Colonic mucosa (tissue), 4 donors: ENCODE data around the gene DNLZ. TPM values are rescaled to one million over a fixed set of nuclear protein-coding genes. Genes with fewer than 3 reads are reported as not detected.

Source experiments
- DNase-seq: peaks from one replicate; pipeline ENCODE4 v3.0.0-alpha.2; 2020
- H3K27ac ChIP-seq: fragments of 200-600 bp; one replicate; pipeline ENCODE4 v1.8.0; 2021
- H3K27me3 ChIP-seq: fragments of 200-600 bp; one replicate; pipeline ENCODE4 v1.8.0; 2021
- H3K36me3 ChIP-seq: fragments of 200-600 bp; one replicate; pipeline ENCODE4 v1.8.0; 2021
- H3K4me1 ChIP-seq: fragments of 200-600 bp; one replicate; pipeline ENCODE4 v1.8.0; 2021; ENCODE audit warnings: mild to moderate bottlenecking
- H3K4me3 ChIP-seq: fragments of 200-600 bp; one replicate; pipeline ENCODE4 v1.8.0; 2021
- H3K9ac ChIP-seq, 2 donors: one replicate each; pipeline ENCODE4 v1.7.0; 2013; ENCODE audit warnings: control low read depth in 2 of 2, low read depth in 2 of 2, low read length in 2 of 2
- H3K9me3 ChIP-seq: fragments of 200-600 bp; one replicate; pipeline ENCODE4 v1.8.0; 2021
- intact Hi-C: fragments of 100-400 bp; cut with DNase I; formaldehyde crosslinking; loops from one replicate; pipeline ENCODE4 v1.14.1; 2022
- total RNA-seq, 2 donors: library from RNA; stranded (reverse); fragmentation: NEBNext Ultra II Directional in 1 of 2; extraction: Animal tissue kit (Norgen Biotek cat#: 25700) in 1 of 2; gene quantifications; one replicate each; pipeline ENCODE4 v1.2.1, GENCODE V29; 2021
- TF ChIP-seq, protein P1 (sequence below): fragments of 200-600 bp; IDR thresholded peaks from one replicate; pipeline ENCODE4 v1.8.0; 2022; ENCODE audit warnings: antibody characterized with exemption, mild to moderate bottlenecking
- donor health status: healthy.
- donor health status: DM: no; HTN: no; CAD: no.
- donor health status: DM: no; HTN: no; CAD: no.

The DNLZ gene
- total RNA-seq, 2 donors from 2014 or later, result 10.0 to 10.8 TPM

DNA sequence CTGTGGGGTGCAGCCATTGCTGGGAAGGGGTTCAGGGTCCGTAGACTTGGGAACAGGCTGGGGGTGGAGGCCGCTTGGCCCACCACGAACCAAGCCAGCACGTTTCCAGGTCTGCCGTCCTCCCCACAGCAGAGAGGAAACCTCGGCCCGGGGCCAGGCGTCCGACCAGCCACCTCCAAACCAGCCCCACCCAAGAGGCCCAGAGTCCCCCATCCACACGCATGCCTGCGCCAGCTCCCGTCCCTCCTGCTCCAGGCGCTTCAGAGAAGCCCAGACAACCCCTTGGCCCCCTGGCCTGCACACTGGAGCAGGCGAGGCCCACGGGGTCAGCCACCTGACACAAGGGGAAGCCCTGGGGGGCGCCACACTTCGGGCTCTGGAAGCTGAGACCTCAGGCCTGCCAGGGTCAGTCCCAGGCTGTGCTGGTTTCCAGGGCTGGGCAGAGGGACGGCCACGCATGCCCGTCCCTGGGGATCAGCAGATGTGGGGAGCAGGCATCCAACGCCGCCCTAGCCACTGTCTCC is 6.3 kb downstream of the DNLZ start:
- Histone ChIP-seq H3K4me1 (no peaks in the 10 kb centered on the region), H3K36me3 (no peaks in the 10 kb centered on the region)

DNA sequence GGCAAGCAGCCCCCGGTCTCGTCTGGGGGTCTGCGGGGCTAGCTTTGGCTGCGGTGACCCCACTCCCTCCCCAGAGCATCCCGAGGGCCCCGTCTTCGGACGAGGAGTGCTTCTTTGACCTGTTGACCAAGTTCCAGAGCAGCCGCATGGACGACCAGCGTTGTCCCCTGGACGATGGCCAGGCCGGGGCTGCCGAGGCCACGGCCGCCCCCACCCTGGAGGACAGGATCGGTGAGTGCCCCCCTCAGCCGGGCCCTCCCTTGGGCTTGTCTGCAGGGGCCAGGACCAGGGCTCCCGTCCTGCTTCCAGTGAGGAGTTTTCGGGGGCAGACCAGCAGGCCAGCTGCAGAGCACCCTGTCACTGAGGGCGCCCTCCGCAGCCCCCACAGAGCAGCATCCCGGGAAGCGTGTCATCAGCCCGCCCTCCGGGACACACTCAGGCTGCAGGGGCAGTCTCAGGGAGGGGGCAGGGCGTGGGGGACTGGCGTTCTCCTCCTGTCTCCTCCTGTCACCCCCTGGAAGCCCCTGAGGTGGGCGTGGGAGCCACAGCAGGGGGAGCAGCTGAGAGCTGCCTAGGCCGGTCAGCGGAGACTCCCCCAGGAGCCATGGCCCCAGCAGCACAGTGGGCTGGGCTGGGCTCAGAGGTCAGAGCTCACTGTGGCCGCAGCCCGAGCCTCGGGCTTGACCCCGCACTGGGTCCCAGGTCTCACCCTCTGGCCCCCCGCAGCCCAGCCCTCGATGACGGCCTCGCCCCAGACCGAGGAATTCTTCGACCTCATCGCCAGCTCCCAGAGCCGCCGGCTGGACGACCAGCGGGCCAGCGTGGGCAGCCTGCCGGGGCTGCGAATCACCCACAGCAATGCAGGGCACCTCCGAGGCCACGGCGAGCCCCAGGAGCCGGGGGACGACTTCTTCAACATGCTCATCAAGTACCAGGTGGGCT is 7.7 kb downstream of the DNLZ start:
- H3K4me3 ChIP-seq, result no peak overlapping the region

More for the DNA sequence above, 6.3 kb downstream of the DNLZ start:
- intact Hi-C loops, result no loop called here
- Histone ChIP-seq H3K27me3 (no peaks in the 10 kb centered on the region), H3K9me3 (no peaks in the 10 kb centered on the region), H3K9ac (no peak overlapping the region), H3K4me3 (no peak overlapping the region), H3K27ac (no peak overlapping the region)
- TF ChIP-seq, protein P1, sequence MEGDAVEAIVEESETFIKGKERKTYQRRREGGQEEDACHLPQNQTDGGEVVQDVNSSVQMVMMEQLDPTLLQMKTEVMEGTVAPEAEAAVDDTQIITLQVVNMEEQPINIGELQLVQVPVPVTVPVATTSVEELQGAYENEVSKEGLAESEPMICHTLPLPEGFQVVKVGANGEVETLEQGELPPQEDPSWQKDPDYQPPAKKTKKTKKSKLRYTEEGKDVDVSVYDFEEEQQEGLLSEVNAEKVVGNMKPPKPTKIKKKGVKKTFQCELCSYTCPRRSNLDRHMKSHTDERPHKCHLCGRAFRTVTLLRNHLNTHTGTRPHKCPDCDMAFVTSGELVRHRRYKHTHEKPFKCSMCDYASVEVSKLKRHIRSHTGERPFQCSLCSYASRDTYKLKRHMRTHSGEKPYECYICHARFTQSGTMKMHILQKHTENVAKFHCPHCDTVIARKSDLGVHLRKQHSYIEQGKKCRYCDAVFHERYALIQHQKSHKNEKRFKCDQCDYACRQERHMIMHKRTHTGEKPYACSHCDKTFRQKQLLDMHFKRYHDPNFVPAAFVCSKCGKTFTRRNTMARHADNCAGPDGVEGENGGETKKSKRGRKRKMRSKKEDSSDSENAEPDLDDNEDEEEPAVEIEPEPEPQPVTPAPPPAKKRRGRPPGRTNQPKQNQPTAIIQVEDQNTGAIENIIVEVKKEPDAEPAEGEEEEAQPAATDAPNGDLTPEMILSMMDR, result no peak
- no peak for DNase-seq

DNA sequence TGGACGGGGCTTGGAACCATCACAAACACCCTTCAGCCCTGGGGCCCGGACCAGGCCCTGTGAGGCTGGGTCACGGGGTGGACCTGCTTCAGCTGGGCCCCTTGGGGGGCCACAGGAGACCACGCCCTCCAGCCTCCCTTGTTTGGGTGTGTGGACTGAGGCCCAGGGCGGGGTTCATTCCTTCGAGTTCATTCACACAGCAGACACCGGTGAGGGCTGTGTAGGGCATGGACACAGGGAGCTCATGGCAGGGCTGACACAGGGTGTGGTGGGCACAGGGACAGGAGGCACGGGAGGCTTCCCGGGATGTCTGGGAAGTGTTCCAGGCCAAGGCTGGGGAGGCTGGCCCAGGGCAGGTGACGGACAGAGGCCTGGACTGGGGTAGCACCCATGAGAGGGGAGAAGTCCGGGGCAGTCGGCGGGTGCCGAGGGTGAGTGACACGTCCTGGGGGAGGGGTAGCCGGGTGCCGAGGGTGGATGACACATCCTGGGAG is 8.9 kb downstream of the DNLZ start:
- Histone ChIP-seq H3K9me3 (no peaks in the 10 kb centered on the region), H3K9ac (no peak overlapping the region), H3K27ac (no peak overlapping the region), H3K27me3 (no peaks in the 10 kb centered on the region), H3K36me3 (no peaks in the 10 kb centered on the region), H3K4me1 (no peaks in the 10 kb centered on the region), H3K4me3 (no peak overlapping the region)
- TF ChIP-seq, protein P1, result no peak
- intact Hi-C loops, result no loop called here
- DNase-seq, result no peak

More for the DNA sequence above, 7.7 kb downstream of the DNLZ start:
- Histone ChIP-seq H3K36me3 (no peaks in the 10 kb centered on the region), H3K27ac (no peak overlapping the region), H3K9me3 (no peaks in the 10 kb centered on the region), H3K27me3 (no peaks in the 10 kb centered on the region), H3K4me1 (no peaks in the 10 kb centered on the region), H3K9ac (no peak overlapping the region)
- DNase-seq, result no peak
- intact Hi-C loops, result no loop called here
- TF ChIP-seq, protein P1, result no peak

DNA sequence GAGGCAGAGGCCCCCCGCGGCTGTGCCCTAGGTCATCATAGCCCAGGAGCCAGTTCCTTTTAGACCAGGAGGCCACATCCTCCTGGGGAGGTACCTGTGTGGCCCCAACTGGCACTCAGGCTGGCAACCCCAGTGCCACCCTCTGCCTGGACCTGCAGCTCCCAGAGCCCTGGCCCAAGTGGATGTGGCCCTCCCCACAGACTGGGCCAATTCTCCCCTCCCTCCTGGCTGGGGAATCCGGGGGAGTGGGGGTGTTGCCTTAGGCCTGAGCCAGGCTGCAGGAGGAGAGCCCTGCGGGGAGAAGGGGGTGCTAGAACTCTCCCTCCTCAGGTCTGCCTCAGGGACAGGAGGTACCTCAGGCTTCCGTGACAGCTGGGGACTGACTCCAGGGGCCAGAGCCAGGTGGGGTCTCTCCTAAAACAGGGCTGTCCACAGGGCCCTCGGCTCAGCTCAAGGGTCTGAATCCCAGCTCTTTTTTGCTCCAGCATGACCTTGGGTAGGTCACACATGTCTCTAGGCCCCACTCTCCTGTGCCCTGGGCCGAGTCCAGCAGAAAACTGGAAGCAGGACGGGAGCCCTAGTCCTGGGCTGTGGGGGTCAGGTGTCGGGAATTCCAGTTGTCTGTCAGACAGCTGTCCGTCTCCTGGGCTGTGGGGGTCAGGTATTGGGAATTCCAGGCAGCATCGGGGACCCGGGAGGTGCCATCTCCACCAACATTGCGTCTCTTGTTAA is 9.6 kb downstream of the DNLZ start:
- H3K9me3 ChIP-seq, result no peaks in the 10 kb centered on the region
- intact Hi-C loops, result no loop called here

DNA sequence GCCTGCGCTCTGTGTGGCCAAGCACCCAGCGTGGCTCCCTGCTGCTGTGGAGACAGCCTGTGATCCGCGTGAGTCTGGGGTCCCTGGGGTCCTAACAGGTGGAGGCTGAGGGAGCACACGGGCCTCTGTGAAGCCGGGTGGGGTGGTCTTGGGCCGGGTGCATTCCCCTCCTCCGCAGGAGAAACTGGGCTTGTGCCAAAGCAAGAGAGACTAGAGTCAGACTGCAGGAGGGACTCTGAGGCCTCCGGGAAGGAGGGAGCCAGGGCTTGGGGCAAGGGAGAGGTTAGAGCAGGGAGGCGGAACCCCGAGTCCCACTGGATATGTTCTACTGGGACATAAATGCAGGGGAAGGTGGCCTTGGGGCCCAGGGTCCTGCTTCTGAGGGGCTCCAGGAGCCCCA is 10.5 kb downstream of the DNLZ start:
- no peak overlapping the region for H3K27ac ChIP-seq
- H3K36me3 ChIP-seq, result no peaks in the 10 kb centered on the region
- no peak overlapping the region for H3K4me3 ChIP-seq
- H3K4me1 ChIP-seq, result no peaks in the 10 kb centered on the region
- no peak overlapping the region for H3K9ac ChIP-seq
- TF ChIP-seq, protein P1, result no peak
- H3K27me3 ChIP-seq, result no peaks in the 10 kb centered on the region
- no peak for DNase-seq
- intact Hi-C loops, result no loop called here
- H3K9me3 ChIP-seq, result no peaks in the 10 kb centered on the region

More for the DNA sequence above, 9.6 kb downstream of the DNLZ start:
- Histone ChIP-seq H3K4me3 (no peak overlapping the region), H3K9ac (no peak overlapping the region), H3K36me3 (no peaks in the 10 kb centered on the region), H3K27ac (no peak overlapping the region), H3K27me3 (no peaks in the 10 kb centered on the region), H3K4me1 (no peaks in the 10 kb centered on the region)
- DNase-seq, result no peak
- TF ChIP-seq, protein P1, result no peak
